Measurements from ENCODE around the gene ESPNL. TPM values are rescaled to one million over a fixed set of nuclear protein-coding genes. Genes with fewer than 3 reads are reported as not detected.

ESPNL gene
- total RNA-seq, 4 donors from 2014 or later = 0.19 to 0.47 (median 0.25) TPM

- TF ChIP-seq CTCF (IDR thresholded peaks at IDR 0.05) = no peak
- DNase-seq (ENCODE audit: low spot score) = no peak
- no peak for ATAC-seq (ENCODE audit: low FRiP score)
These were observed 38.4 kb downstream of the ESPNL start, which contains the start of gene KLHL30 for GRCh38 chr2:238138331-238139195. Gene KLHL30, plus strand, starts transcription at chr2:238138668. Its CDS starts 2,087 bp downstream, at chr2:238140755.

DNA sequence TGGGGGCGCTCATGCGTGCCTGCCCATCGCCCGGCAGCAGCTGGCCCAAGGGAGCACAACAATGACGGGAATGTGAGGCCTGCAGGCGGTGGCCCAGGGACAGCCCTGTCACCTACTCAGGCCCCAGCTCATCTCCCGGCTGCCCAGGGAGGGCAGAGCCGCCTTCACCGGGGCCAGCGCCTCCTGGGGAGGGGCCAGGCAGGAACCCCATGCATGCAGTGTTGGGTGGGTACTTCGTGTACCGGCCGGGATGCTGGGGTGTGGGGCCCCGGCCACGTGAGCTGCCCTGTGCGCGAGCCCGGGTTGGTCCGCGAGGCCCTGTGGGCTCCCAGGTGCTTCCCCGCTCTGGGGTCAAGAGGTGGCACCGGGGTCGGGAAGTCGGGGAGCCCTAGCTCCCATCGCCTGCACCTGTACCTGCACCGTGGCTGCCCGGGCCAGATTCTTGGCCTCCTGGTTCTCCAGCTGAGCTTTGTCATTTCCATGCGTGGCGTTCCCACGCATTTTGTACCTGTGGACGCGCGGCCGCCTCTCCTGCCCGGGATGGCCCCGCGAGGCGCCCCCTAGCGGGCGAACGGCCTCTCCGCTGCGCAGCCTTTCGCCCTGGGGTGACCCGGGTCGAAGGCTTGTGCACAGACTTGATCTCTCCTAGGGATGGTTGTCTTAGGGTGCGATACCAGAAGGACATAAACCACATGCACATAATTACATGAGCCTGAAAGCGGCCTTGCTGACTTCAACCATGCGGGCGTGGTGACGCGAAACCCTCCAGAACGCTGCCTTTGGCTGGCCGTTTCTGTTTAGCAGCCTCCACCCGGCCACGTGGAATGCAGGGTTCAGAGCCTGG lies 39.3 kb downstream of the ESPNL start:
- TF ChIP-seq CTCF (IDR thresholded peaks at IDR 0.05) = no peak
- DNase-seq (ENCODE audit: low spot score) (no peak), ATAC-seq (ENCODE audit: low FRiP score) (no peak)

GRCh38 chr2:238140040-238140439 lies 39.9 kb downstream of the ESPNL start:
- no peak for TF ChIP-seq CTCF (IDR thresholded peaks at IDR 0.05)
- ATAC-seq (ENCODE audit: low FRiP score) = no peak

GRCh38 chr2:238140721-238141540 lies 40.8 kb downstream of the ESPNL start:
- no peak for ATAC-seq (ENCODE audit: low FRiP score)
- no peak for TF ChIP-seq CTCF (IDR thresholded peaks at IDR 0.05)
- DNase-seq (ENCODE audit: low spot score) = no peak

More at GRCh38 chr2:238140040-238140439, 39.9 kb downstream of the ESPNL start:
- no peak for DNase-seq (ENCODE audit: low spot score)

DNA sequence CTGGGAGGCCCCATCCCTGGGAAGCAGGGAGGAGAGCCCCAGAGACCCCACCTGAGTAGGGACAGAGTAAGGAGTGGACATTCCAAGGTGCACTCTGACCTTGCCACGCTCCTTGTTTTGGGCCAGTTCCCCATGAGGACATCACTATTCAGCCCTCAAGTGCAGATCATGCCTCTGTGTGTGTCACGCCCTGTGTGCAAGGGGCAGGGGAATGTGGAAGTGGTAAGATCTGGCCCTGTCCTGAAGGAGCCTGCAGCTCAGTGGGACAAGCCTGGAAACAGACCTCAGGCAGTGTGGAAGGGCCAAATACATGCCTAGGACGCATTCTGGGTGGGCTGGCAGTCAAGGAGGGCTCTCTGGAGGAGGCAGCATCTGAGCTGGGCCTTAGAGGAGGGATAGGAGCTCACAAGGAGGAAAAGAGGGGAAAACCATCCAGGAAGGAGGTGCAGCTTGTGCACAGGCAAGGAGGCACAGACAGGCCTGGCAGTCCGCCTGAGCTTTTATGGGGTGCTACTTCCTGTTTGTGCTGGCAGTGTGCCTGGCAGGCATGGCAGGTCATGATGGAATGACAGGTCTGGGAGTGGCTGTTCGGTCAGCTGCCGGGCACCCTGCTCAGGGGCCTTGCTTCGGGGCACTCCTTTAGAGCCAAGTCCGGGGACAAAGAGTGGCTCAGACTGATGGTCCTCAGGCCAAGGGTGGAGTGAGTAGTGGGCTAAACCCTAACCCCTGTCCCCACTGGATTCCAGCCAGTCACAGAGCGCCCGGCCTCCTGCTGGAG lies 41.6 kb downstream of the ESPNL start:
- DNase-seq (ENCODE audit: low spot score) = no peak
- no peak for ATAC-seq (ENCODE audit: low FRiP score)
- TF ChIP-seq CTCF (IDR thresholded peaks at IDR 0.05) = no peak
